CMK (cell line): Measurements from ENCODE around the gene SURF1.
"Not testable (repeated sequence)": the region's sequence is repeated elsewhere in the genome, so short reads cannot be mapped to it uniquely, and the experiment has no call there.

ENCODE experiments used
- DNase-seq: peaks from one replicate; pipeline ENCODE4 v3.0.0-alpha.2; 2010; ENCODE audit warnings: low read depth

The SURF1 gene

GRCh38 chr9:133356391-133357091, at the start of gene SURF1, which contains the start of gene SURF2:
Gene SURF1 (minus strand): TSS chr9:133356487. CDS start chr9:133356453, 34 bp downstream.
Gene SURF2 (plus strand): TSS chr9:133356550. CDS start chr9:133356593, 43 bp downstream.
- DNase-seq, result no peak

GRCh38 chr9:133405508-133406438, 49.5 kb upstream of the SURF1 start:
- no peak for DNase-seq

DNA sequence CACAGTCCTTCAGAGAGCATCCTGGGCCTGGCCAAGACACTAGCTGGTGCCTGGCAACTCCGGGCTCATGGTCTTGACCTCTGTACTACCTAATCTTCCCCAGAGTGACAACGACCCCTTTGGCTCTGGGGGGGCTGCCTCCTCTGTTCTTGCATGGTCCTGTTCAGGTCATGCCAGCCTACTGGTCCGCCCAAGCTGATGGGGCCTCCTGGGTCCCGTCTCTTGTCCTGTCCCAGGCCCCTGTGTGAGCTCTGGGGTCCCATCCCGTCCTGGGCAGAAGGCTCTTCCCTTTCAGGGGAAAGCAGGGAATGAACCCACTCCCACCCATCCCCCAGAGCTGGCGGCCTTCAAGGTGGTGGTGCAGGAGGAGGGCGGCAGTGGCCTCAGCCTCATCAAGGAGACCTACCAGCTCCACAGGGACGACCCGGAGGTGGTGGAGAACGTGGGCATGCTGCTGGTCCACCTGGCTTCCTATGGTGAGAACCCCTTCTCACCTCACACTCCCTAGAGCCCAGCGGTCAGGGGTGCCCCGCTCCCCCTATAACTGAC, 48.2 kb upstream of the SURF1 start:
- DNase-seq, result no peak

- no peak for DNase-seq
Measured at GRCh38 chr9:133403766-133404453, 47.6 kb upstream of the SURF1 start.

DNA sequence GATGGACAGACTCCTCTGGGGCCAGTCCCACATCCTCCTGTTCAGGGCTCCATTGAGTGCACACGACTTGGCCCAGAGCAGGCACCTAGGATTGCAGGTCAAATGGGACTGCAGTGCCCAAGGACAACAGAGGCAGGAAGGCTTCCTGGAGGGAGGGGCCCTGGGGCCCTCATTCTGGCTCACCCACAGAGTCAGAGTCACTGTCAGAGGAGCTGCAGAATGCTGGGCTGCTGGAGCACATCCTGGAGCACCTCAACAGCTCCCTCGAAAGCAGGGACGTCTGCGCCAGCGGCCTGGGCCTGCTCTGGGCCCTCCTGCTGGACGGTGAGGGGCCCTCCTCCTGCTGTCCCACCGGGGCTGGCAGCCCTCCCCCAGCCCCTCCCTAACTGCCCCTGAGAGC, 46.4 kb upstream of the SURF1 start:
- no peak for DNase-seq

DNA sequence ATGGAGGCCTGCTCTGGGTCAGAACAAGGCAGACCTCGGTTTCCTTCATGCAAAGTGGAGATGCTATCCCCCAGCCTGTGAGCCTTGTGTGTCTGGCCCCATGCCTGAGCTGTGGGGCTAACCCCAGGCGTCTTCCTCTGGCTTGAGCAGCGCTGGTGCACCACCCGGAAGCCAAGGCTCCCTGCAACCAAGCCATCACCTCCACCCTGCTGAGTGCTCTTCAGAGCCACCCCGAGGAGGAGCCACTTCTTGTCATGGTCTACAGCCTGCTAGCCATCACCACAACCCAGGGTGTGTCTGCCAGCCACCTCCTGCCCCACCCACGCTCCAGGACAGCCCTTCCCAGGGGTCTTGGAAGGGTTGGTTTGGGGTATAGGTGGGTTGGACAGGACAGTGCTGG, 45.3 kb upstream of the SURF1 start:
- no peak for DNase-seq

DNA sequence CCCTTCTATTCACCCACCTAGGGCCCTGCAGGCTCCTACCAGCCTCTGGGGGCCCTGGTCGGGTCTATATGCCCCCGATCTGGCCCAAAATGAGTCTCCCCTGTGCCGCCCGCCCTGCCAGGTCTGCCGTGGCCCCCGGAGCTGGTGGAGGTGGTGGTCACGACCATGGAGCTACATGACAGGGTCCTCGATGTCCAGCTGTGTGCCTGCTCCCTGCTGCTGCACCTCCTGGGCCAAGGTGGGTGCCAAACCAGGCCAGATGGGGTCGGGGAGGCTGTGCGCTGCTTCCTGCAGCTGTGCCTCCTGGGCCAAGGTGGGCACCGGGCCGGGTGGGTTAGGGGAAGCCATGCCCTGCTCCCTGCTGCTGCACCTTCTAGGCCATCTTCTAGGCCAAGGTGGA, 44.0 kb upstream of the SURF1 start:
- DNase-seq, result no peak

DNA sequence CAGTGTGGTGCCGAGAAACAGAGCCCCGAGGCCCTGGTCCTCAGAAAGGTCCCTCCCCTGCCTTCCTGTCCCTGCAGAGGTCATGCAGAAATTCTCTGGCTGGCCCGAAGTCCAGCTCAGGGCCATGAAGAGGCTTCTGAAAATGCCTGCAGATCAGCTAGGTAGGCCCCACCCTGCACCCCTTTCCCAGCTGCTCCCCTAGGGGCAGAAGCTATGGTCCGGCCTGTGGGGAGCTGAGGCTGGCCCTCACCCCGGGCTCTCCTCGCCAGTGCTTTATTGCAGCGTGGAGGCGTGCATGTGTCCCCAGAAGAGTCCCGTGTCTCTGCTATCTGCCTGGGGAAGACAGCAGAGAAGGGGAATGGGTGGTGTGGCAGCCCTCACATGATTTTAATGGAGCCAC, 41.6 kb upstream of the SURF1 start:
- DNase-seq, result no peak

DNA sequence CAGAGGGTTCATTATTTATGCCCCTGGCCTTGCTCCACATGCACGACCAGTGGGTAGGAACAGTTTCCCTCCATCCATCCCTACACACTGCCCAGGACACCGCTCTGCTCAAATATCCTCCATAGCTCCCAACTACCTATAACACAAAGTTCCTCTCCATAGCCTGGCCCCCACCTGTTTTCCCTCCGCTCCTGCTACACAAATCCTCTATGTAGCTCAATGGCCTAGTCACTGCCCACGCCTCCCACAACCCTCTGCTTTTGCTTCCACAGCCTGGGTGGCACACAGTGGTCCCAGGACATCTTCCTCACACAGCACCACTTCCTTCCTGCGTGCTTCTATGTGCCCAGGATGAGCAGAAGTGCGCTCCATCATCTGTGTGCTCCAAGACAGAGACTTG, 41.1 kb upstream of the SURF1 start:
- DNase-seq, result no peak

DNA sequence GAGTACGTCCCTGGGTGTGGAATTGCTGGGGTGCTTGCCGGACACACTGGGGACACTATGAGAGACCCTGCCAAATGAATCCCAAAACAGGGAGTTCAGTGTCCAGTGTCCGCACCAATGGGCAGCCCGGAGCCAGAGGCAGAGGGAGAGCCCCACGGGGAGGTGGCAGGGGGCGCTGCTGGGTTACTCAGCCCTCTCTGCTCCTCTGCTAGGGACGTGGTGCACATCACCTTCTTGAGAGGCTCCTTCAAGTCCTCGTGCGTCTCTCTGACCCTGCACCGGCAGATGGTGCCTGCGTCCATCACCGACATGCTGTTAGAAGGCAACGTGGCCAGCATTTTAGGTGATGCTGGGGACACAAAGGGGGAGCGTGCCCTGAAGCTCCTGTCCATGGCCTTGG, 40.7 kb upstream of the SURF1 start:
- DNase-seq, result no peak

GRCh38 chr9:133394687-133395271, 38.5 kb upstream of the SURF1 start:
- DNase-seq, result no peak

DNA sequence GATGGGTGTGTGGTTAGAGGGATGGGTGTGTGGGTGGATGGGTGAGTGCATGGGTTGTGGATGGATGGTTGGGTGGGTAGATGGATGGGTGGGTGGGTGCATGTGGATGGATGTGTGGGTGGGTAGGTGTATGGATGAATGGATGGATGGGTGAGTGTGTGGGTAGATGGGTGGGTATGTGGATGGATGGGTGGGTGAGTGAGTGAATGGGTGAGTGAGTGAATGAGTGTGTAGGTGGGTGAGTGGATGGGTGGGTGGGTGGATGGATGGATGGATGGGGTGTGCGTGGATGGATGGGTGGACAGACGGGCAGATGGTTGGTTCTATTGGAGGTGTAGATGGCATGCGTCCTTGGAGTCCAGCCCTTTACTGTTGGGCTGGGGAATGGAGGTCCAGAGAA, 37.1 kb upstream of the SURF1 start:
- no peak for DNase-seq

DNA sequence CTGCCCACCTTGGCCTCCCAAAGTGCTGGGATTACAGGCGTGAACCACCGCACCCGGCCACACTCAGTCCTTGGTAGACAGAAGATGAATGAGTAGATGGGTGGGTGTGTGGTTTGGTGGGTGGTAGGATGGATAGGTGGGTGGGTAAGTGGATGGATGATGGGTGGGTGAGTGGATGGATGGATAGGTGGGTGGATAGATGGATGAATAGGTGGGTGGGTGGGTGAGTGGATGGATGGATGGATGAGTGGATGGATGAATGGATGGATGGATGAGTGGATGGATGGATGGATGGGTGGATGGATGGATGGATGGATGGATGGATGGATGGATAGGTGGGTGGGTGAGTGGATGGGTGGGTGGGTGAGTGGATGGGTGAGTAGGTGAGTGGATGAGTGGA, 36.0 kb upstream of the SURF1 start:
- DNase-seq, result not testable (repeated sequence)

DNA sequence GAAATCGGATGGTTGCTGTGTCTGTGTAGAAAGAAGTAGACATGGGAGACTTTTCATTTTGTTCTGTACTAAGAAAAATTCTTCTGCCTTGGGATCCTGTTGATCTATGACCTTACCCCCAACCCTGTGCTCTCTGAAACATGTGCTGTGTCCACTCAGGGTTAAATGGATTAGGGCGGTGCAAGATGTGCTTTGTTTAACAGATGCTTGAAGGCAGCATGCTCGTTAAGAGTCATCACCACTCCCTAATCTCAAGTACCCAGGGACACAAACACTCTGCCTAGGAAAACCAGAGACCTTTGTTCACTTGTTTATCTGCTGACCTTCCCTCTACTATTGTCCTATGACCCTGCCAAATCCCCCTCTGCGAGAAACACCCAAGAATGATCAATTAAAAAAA, 35.2 kb upstream of the SURF1 start:
- not testable (repeated sequence) for DNase-seq

DNA sequence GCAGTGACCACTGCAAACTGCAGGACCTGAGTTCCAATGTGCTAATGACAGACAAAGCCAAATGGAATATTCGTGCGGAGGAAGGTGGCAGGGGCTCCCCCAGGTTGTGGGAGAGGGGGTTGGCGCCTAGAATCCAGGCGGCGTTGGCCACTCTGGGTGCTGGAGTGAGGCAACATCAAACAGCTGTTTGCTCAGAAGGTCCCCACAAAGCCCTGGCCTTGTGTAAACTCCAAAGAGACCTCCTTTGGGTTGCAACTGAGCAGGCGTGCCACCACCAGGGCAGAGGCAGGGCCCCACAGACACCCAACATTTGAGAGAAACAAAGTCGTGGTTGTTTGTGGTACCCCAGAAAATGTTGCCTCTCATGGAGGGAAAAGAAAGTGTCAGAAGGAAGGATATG, 34.4 kb upstream of the SURF1 start:
- no peak for DNase-seq

GRCh38 chr9:133389562-133389961, 33.3 kb upstream of the SURF1 start:
- DNase-seq, result no peak

GRCh38 chr9:133389025-133389557, 32.8 kb upstream of the SURF1 start:
- no peak for DNase-seq

DNA sequence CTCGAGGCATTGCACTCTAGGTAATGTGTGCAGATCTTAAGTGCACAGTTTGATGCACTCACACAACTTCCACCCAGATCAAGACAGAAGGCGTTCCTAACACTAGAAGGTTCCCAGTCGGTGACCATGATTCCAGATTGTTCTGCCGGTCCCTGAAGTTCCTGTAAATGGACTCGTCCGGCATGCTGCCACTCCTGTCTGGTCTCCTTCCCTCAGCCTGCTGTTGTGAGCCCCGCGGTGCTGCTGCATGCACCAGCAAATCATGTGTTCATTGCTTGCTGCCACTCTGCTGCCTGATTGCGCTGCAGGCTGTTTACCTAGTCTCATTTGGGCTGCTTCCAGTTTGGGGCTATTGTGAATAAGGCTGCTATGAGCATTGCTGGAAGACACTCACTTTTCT, 31.4 kb upstream of the SURF1 start:
- no peak for DNase-seq

GRCh38 chr9:133386338-133386737, 30.1 kb upstream of the SURF1 start:
- no peak for DNase-seq

DNA sequence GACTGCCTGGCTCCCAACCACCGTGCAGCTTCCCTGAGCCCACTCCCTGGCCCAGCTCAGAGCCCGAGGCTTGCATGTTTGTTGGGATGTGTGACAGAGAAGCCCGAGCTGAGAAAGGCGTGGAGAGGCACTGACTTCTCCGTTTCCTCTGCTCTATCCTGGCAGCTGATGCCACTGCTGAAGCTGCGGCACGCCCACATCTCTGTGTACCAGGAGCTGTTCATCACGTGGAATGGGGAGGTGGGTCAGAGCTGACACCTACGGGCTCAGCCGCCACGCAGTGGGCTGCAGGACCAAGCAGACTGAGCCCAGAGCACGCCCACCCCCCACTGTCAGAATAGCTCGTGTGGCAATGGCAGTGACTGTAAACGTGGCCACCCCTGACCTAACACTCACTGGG, 29.2 kb upstream of the SURF1 start:
- no peak for DNase-seq

DNA sequence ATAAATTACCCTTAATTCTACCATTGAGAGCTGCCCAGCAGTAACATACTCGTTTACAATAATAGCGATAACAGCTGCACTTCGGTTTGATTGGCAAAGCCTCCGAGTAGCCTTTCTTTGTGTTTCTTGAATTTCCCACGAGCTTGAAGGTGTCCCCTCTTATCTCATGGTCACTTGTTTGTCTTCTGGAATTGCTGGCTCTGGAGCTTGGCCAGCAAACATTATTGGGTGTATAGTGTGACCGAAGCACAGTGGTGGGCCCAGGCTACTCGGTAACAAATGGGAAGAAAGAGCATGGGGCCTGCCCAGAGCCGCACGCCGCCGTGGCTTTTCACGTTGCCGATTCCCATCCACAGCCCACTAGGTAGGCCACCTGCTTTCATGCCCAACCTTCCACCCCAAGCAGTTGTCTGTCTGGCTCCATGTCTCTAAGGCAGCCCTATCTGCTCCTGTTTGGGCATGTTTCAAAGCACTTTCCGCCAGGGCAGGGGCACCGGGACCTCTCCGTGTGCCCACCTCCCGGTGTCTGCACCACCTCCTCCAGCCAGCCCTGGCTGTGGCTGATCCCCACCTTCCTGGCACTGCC, 28.5 kb upstream of the SURF1 start:
- DNase-seq, result no peak
